Endometrium (tissue), 2 donors: ENCODE measurements around the gene KIAA1671.

Experiments used
- FAIRE-seq: peaks from 2 replicates; lab custom pipeline; 2012; peaks lifted over from hg19 to GRCh38; lab: Jason Lieb, UNC
- donor health status: control.
- donor health status: control.

KIAA1671 gene

GRCh38 chr22:24981656-24982055, 29.1 kb downstream of the KIAA1671 start:
- no peak for FAIRE-seq

- FAIRE-seq = no peak
These were observed 30.0 kb downstream of the KIAA1671 start for GRCh38 chr22:24982301-24983056.

- FAIRE-seq = no peak
These were observed 30.6 kb downstream of the KIAA1671 start for GRCh38 chr22:24983151-24983550.

GRCh38 chr22:24984122-24984521, 31.6 kb downstream of the KIAA1671 start:
- FAIRE-seq = no peak

GRCh38 chr22:24985826-24986214, 33.3 kb downstream of the KIAA1671 start:
- no peak for FAIRE-seq

GRCh38 chr22:24986816-24987215, 34.3 kb downstream of the KIAA1671 start:
- FAIRE-seq = no peak

GRCh38 chr22:24989135-24989534, 36.6 kb downstream of the KIAA1671 start:
- FAIRE-seq = no peak

- FAIRE-seq = no peak
These were observed 37.0 kb downstream of the KIAA1671 start for GRCh38 chr22:24989541-24989951.

- no peak for FAIRE-seq
These were observed 37.9 kb downstream of the KIAA1671 start for GRCh38 chr22:24990344-24990905.

- no peak for FAIRE-seq
These were observed 40.4 kb downstream of the KIAA1671 start for GRCh38 chr22:24992946-24993345.

GRCh38 chr22:24994070-24994763, 41.7 kb downstream of the KIAA1671 start:
- no peak for FAIRE-seq

- FAIRE-seq = no peak
These were observed 43.2 kb downstream of the KIAA1671 start for GRCh38 chr22:24995649-24996180.

GRCh38 chr22:24996420-24996952, 44.0 kb downstream of the KIAA1671 start:
- no peak for FAIRE-seq

- no peak for FAIRE-seq
These were observed 44.5 kb downstream of the KIAA1671 start for GRCh38 chr22:24997023-24997422.

- FAIRE-seq = no peak
These were observed 48.2 kb downstream of the KIAA1671 start for GRCh38 chr22:25000686-25001085.

GRCh38 chr22:25002241-25002985, 49.9 kb downstream of the KIAA1671 start:
- no peak for FAIRE-seq

- FAIRE-seq = no peak
These were observed 53.8 kb downstream of the KIAA1671 start for GRCh38 chr22:25006354-25006753.

GRCh38 chr22:25007444-25008106, 55.1 kb downstream of the KIAA1671 start:
- no peak for FAIRE-seq

GRCh38 chr22:25008666-25009065, 56.1 kb downstream of the KIAA1671 start:
- FAIRE-seq = no peak

- FAIRE-seq = no peak
These were observed 60.2 kb downstream of the KIAA1671 start for GRCh38 chr22:25012741-25013143.

GRCh38 chr22:25013607-25014006, 61.1 kb downstream of the KIAA1671 start:
- no peak for FAIRE-seq
